ENCODE data around the gene EXOC7.

The EXOC7 gene

GRCh38 chr17:76034428-76035350 is 68.9 kb downstream of the EXOC7 start:
- DNase-seq, result no peak

- DNase-seq, result no peak
These were observed 70.4 kb downstream of the EXOC7 start for GRCh38 chr17:76033139-76033538.

GRCh38 chr17:76032780-76033108 is 70.8 kb downstream of the EXOC7 start:
- DNase-seq, result no peak

- no peak for DNase-seq
These were observed 71.4 kb downstream of the EXOC7 start for GRCh38 chr17:76032073-76032779.

All from AML-193 (cell line).